Left lung (tissue), 10 donors: Measurements from ENCODE around the gene MCF2L2. TPM values are rescaled to one million over a fixed set of nuclear protein-coding genes. Genes with fewer than 3 reads are reported as not detected.

Experiments used
- ATAC-seq: fragments of 200-7000 bp; cut with Tn5 transposase; one replicate; pipeline ENCODE4 v1.9.1; 2020; ENCODE audit warnings: moderate library complexity
- DNase-seq, 4 donors: peaks; one replicate each; pipeline ENCODE4 v3.0.0-alpha.2; 2013 to 2020
- H3K27ac ChIP-seq, 2 donors: fragments of 200-600 bp; sonication (generic) in 1 of 2; one replicate each; pipeline versions ENCODE4 v1.5.0 to v1.8.0; 2020 to 2021
- H3K27me3 ChIP-seq, 2 donors: fragments of 200-600 bp; sonication (generic) in 1 of 2; one replicate each; pipeline versions ENCODE4 v1.5.0 to v1.8.0; 2020 to 2021
- H3K36me3 ChIP-seq, 2 donors: fragments of 200-600 bp; sonication (generic) in 1 of 2; one replicate each; pipeline versions ENCODE4 v1.5.0 to v1.8.0; 2020 to 2021
- H3K4me1 ChIP-seq, 2 donors: fragments of 200-600 bp; one replicate each; pipeline ENCODE4 v1.8.0; 2021
- H3K4me3 ChIP-seq, 2 donors: fragments of 200-600 bp; sonication (generic) in 1 of 2; one replicate each; pipeline versions ENCODE4 v1.5.0 to v1.8.0; 2020 to 2021; ENCODE audit warnings: mild to moderate bottlenecking in 1 of 2
- H3K9me3 ChIP-seq, 2 donors: fragments of 200-600 bp; sonication (generic) in 1 of 2; one replicate each; pipeline versions ENCODE4 v1.5.0 to v1.8.0; 2020 to 2021
- intact Hi-C, 2 donors: fragments of 100-400 bp; cut with DNase I; formaldehyde crosslinking; loops; one replicate each; pipeline versions ENCODE4 v1.11.2 to v1.14.2; 2022
- polyA plus RNA-seq, 6 donors: library from polyadenylated mRNA; unstranded; fragments of 120-200 nt; gene quantifications; one replicate each; pipeline ENCODE4 v1.2.1, GENCODE V29; 2013; ENCODE audit not compliant: insufficient read length in 6 of 6
- total RNA-seq, 2 donors: library from RNA; stranded (reverse); fragmentation: NEBNext Ultra II Directional; extraction: Animal tissue kit (Norgen Biotek cat#: 25700); gene quantifications; one replicate each; pipeline ENCODE4 v1.2.1, GENCODE V29; 2021
- TF ChIP-seq, protein P1 (sequence below), 2 donors: fragments of 200-600 bp; sonication (generic) in 1 of 2; IDR thresholded peaks; one replicate each; pipeline versions ENCODE4 v1.5.0 to v1.8.0; 2021; ENCODE audit warnings: antibody characterized with exemption in 2 of 2
- donor health status: DM: no; HTN: yes; CAD: no.
- donor health status: DM: no; HTN: no; CAD: no.

The MCF2L2 gene
- total and polyA plus RNA-seq, 8 donors = 0.41 to 3.5 (median 2.2) TPM

DNA sequence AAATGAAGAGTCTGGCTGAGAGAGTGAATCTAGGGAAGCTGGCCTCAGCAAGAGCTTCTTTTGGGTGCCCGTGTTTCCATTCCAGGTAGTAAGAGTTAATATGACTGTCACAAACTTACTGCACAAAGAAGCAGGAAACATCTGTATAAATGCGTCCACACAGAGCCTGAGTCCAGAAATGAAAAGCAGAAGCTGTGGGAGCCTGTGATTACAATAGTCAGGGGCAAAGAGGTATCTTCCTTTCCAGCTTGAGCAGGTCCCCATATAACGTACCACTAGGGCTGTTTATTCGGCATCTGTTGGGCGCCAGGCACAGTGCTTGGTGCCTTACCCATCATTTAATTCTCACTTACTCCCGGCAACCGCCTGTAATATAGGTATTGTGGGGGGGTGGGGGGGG is 215.9 kb downstream of the MCF2L2 start:
- H3K9me3 ChIP-seq = no peaks in the 10 kb centered on the region
- ATAC-seq = peak; percentile 54
- TF ChIP-seq, protein P1, sequence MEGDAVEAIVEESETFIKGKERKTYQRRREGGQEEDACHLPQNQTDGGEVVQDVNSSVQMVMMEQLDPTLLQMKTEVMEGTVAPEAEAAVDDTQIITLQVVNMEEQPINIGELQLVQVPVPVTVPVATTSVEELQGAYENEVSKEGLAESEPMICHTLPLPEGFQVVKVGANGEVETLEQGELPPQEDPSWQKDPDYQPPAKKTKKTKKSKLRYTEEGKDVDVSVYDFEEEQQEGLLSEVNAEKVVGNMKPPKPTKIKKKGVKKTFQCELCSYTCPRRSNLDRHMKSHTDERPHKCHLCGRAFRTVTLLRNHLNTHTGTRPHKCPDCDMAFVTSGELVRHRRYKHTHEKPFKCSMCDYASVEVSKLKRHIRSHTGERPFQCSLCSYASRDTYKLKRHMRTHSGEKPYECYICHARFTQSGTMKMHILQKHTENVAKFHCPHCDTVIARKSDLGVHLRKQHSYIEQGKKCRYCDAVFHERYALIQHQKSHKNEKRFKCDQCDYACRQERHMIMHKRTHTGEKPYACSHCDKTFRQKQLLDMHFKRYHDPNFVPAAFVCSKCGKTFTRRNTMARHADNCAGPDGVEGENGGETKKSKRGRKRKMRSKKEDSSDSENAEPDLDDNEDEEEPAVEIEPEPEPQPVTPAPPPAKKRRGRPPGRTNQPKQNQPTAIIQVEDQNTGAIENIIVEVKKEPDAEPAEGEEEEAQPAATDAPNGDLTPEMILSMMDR (IDR thresholded peaks at IDR 0.05) = no peak
- H3K27me3 ChIP-seq = no peaks in the 10 kb centered on the region
- DNase-seq = peak in 1 of 4 donors; percentile 23
- H3K27ac ChIP-seq = peak overlapping the region in 1 of 2 donors; percentile 86
- no peak overlapping the region for H3K4me3 ChIP-seq
- intact Hi-C loops = no loop called here
- H3K4me1 ChIP-seq = peaks cover 0 to 33% of the 10 kb centered on the region in 2 donors
- H3K36me3 ChIP-seq = no peaks in the 10 kb centered on the region

DNA sequence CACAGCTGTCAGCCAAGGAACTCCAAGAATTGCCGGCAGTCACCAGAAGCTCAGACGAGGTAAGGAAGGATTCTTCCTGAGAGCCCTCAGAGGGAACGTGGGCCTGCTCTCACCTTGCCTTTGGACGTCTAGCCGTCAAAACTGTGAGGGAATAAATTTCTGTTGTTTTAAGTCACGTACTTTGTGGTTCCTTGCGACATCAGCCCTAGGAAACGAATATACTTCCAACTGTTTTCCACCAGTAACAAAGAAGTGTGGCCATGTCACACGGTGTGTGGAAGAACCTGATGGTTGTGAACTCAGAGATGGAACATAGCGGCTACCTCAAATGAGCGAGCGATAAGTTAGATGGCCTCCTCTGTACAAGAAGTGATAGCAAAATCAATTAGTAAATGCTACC is 216.3 kb downstream of the MCF2L2 start:
- intact Hi-C loops = no loop called here
- ATAC-seq = no peak
- TF ChIP-seq, protein P1 (IDR thresholded peaks at IDR 0.05) = no peak
- H3K4me3 ChIP-seq = no peak overlapping the region
- DNase-seq = no peak
- no peaks in the 10 kb centered on the region for H3K9me3 ChIP-seq
- H3K4me1 ChIP-seq = peaks cover 0 to 33% of the 10 kb centered on the region in 2 donors
- H3K36me3 ChIP-seq = no peaks in the 10 kb centered on the region
- peak overlapping the region in 1 of 2 donors; percentile 86 for H3K27ac ChIP-seq
- no peaks in the 10 kb centered on the region for H3K27me3 ChIP-seq

DNA sequence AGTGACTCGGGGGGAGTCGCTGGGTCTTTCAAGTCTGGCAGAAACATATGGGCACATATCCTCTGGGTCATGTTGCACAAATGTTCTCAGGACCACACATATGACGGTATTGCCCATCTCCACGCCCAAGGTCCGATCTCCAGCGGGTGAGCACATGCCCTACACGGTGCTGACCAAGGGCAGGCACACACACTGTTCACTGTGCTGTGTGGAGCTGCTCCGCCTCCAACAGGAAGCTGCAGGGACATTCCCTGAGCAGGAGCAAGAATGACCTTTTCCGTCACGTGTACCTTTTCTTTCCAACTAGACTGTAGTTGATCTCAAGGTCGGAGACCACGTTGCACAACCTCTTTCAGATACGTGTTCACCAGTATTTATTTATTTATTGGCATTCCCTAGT is 217.1 kb downstream of the MCF2L2 start:
- H3K4me1 ChIP-seq = peaks cover 0 to 33% of the 10 kb centered on the region in 2 donors

DNA sequence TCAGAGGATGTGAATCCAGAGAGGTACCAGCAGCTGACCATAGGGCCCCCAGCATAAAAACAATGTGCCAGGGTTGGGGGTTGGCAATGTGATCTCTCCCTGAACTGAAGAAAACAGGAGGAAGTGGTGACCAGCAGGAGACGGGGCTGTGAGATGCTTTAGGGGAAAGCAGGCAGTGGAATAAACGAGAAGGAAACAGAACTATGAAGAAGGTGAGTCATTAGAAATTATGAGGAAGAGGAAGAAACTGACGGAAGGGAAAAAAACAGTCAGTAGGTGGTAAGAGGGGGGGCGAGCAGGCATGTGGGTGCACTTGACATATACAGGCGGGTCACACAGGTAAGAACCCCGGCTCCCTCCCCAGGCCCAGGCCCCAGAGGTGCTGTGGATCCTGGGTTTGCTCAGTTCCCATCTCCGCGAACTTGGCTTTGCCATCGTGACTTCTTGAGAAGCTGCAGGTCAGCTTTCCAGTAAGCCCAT is 217.5 kb downstream of the MCF2L2 start:
- Histone ChIP-seq H3K4me3 (peak overlapping the region in 1 of 2 donors; percentile 6), H3K27ac (peak overlapping the region; percentile 49 to 86), H3K36me3 (no peaks in the 10 kb centered on the region), H3K9me3 (no peaks in the 10 kb centered on the region), H3K27me3 (no peaks in the 10 kb centered on the region), H3K4me1 (peaks cover 0 to 33% of the 10 kb centered on the region in 2 donors)
- intact Hi-C loops = no loop called here
- DNase-seq (peak in 2 of 4 donors; percentile 55 to 82), ATAC-seq (peak; percentile 59)
- TF ChIP-seq, protein P1 (IDR thresholded peaks at IDR 0.05) = no peak

More for the DNA sequence above, 217.1 kb downstream of the MCF2L2 start:
- intact Hi-C loops = no loop called here
- DNase-seq (peak in 3 of 4 donors; percentile 16 to 80 (median 43)), ATAC-seq (peak; percentile 75)
- peak overlapping the region in 1 of 2 donors; percentile 6 for H3K4me3 ChIP-seq
- H3K36me3 ChIP-seq = no peaks in the 10 kb centered on the region
- TF ChIP-seq, protein P1 (IDR thresholded peaks at IDR 0.05) = no peak
- no peaks in the 10 kb centered on the region for H3K9me3 ChIP-seq
- no peaks in the 10 kb centered on the region for H3K27me3 ChIP-seq
- peak overlapping the region; percentile 49 to 86 for H3K27ac ChIP-seq

DNA sequence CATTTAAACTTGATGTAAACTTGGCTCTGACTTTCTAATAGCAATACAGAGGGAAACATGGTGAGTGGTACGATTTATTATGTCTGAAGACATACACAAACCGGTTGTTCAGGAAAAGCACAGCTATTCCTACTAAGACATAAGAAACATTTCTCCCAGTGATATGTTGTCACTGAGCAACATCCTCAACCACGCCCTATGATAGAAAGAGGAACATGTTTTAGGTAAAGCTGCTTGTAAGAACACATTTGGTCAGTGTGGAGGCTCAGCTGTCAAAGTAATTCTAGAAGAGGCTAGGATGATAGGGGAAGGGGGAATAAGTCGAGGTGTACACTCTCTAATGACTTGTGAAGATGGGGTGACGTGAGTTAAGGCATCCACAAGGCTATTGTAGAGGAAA is 218.1 kb downstream of the MCF2L2 start:
- intact Hi-C loops = no loop called here
- ATAC-seq (peak; percentile 42), DNase-seq (no peak)
- Histone ChIP-seq H3K4me3 (no peak overlapping the region), H3K9me3 (no peaks in the 10 kb centered on the region), H3K27me3 (no peaks in the 10 kb centered on the region), H3K27ac (peak overlapping the region in 1 of 2 donors; percentile 86), H3K36me3 (no peaks in the 10 kb centered on the region), H3K4me1 (peaks cover 0 to 33% of the 10 kb centered on the region in 2 donors)
- TF ChIP-seq, protein P1 (IDR thresholded peaks at IDR 0.05) = no peak
